Measurements from ENCODE around the gene LYPLA2. TPM values are rescaled to one million over a fixed set of nuclear protein-coding genes. Genes with fewer than 3 reads are reported as not detected.
"Not testable (repeated sequence)": the region's sequence is repeated elsewhere in the genome, so short reads cannot be mapped to it uniquely, and the experiment has no call there.

Gene LYPLA2
- total RNA-seq, 4 donors from 2014 or later, result 4.6 to 33.5 (median 20.3) TPM

DNA sequence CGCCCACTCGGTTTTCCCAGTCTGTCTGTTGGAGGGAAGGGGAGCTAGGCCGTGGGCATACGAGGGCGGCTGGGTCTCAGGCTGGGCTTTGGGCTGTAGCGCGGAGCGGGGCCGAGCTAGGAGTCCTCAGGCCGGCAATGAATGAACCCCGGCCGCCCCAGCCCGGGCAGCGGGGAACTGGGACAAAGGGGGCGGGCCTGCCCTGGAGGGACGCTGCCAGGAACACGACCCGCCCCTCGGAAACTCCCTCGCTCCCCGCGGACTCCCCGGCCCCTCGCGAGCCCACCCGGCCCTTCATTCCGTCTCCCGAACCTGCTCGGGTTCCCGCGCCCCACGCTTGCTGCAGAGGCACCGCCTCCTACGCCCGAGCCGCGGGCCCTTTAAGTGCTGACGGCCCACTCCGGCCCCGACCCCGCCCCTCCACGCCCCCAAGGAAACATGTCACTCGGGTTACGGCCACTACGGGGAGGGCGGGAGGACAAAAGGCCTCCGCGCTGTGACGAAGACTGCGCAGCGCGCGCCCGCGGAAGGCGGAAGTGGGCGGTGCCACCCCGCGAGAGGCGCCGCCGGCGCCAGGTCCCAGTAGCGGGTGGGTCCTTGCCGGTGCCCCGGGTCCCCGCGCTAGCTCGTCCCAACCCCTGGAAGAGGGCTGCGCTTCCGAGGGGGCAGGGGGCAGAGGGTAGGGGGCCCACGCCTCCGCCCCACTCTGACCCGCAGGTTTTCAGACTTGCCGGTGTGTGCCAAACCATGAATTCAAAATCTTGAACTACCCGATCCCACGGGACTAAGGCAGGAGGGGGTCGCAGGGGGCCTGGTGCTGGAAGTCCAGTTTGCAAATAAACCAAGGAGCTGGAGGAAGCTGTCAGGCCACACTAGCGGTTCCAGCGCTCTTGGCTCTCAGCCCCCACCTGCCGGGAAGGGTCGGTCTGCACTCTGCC lies 9.7 kb downstream of the LYPLA2 start, which contains the start of gene GALE:
Gene GALE, minus strand, starts transcription at position 355 of the 938 bp plus-strand sequence. CDS start 1,747 bp downstream, outside the sequence.
- TF ChIP-seq, protein P1, sequence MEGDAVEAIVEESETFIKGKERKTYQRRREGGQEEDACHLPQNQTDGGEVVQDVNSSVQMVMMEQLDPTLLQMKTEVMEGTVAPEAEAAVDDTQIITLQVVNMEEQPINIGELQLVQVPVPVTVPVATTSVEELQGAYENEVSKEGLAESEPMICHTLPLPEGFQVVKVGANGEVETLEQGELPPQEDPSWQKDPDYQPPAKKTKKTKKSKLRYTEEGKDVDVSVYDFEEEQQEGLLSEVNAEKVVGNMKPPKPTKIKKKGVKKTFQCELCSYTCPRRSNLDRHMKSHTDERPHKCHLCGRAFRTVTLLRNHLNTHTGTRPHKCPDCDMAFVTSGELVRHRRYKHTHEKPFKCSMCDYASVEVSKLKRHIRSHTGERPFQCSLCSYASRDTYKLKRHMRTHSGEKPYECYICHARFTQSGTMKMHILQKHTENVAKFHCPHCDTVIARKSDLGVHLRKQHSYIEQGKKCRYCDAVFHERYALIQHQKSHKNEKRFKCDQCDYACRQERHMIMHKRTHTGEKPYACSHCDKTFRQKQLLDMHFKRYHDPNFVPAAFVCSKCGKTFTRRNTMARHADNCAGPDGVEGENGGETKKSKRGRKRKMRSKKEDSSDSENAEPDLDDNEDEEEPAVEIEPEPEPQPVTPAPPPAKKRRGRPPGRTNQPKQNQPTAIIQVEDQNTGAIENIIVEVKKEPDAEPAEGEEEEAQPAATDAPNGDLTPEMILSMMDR (IDR thresholded peaks at IDR 0.05), result peak in 2 of 4 experiments; percentile 28 to 29
- peak; percentile 57 to 82 for TF ChIP-seq POLR2A (IDR thresholded peaks at IDR 0.05)
- Histone ChIP-seq H3K4me3 (peak within 1 kb of the TSS; percentile 63 to 75), H3K4me1 (peaks cover 0 to 9% of the 10 kb centered on the region in 2 donors), H3K27me3 (no peaks in the 10 kb centered on the region), H3K36me3 (no peaks in the 10 kb centered on the region), H3K27ac (peak within 1 kb of the TSS; percentile 76 to 88), H3K9me3 (no peaks in the 10 kb centered on the region)
- intact Hi-C loops (cut with DNase I; ENCODE audit: low total_unique reads), result no loop called here
- peak; percentile 97 for DNase-seq

DNA sequence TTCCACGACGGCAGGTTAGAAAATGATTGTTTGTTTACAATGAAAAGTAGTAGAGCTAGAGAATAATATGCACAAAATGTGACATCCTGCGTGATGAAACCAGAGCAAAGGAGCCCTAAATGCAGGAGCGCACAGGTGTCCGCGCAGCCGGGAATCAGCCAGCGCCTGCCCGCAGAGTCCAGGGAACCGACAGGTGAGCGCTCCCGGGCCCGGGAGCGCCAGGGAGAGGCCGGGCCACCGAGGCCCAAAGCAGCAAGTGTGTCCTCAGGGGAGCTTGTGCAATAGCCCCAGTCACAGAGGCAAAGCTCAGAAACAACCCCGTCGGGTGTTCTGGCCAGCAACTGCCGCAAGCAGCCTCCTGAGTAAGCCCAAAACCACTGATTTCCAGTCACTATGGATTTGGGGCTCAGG lies 10.4 kb downstream of the LYPLA2 start:
- H3K36me3 ChIP-seq, result no peaks in the 10 kb centered on the region
- intact Hi-C loops (cut with DNase I; ENCODE audit: low total_unique reads), result no loop called here
- peak overlapping the region; percentile 76 to 88 for H3K27ac ChIP-seq
- TF ChIP-seq POLR2A (IDR thresholded peaks at IDR 0.05), result no peak
- TF ChIP-seq, protein P1 (IDR thresholded peaks at IDR 0.05), result no peak
- DNase-seq, result no peak
- peak overlapping the region; percentile 63 to 75 for H3K4me3 ChIP-seq
- H3K4me1 ChIP-seq, result peaks cover 0 to 9% of the 10 kb centered on the region in 2 donors
- no peaks in the 10 kb centered on the region for H3K9me3 ChIP-seq
- H3K27me3 ChIP-seq, result no peaks in the 10 kb centered on the region

DNA sequence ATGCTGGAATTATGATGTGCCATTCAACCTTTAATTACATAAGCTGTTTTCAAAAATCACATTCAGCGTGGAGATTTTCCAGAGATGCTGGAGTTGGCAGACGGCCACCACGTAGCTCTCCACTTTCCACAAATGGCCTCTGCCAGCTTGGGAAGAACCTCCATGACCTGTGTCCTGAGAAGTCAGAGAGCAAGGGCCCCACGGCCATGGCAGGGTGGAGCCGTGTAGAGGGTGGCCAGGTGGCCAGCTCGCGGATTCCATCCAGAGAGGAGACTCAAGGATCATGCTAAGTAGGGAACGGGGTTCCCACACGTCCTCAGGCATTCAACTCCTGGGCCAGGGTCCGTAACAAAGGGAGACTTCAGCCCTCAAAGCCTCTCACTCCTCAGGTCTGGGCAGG lies 10.9 kb downstream of the LYPLA2 start:
- no peaks in the 10 kb centered on the region for H3K27me3 ChIP-seq
- intact Hi-C loops (cut with DNase I; ENCODE audit: low total_unique reads), result no loop called here
- peak overlapping the region in 1 of 2 donors; percentile 88 for H3K27ac ChIP-seq
- no peak for DNase-seq
- H3K9me3 ChIP-seq, result no peaks in the 10 kb centered on the region
- no peak overlapping the region for H3K4me3 ChIP-seq
- no peaks in the 10 kb centered on the region for H3K36me3 ChIP-seq
- H3K4me1 ChIP-seq, result peaks cover 0 to 9% of the 10 kb centered on the region in 2 donors
- TF ChIP-seq POLR2A (IDR thresholded peaks at IDR 0.05), result no peak
- TF ChIP-seq, protein P1 (IDR thresholded peaks at IDR 0.05), result no peak

DNA sequence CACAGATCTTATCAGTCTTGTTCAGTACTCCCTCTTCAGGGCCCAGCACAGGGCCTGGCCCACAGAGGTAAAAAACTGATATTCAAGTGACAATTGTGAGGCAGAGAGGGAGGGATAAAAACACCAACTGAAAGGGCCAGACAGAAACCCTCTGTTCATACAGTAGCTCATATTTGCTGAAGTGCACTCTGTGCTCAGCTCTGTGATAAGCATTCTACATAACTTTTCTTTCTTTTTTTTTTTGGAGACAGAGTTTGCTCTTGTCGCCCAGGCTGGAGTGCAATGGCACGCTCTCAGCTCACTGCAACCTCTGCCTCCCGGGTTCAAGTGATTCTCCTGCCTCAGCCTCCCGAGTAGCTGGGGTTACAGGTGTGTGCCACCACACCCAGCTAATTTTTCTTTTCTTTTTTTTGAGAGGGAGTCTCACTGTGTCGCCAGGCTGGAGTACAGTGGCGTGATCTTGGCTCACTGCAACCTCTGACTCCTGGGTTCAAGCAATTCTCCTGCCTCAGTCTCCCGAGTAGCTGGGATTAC lies 11.9 kb downstream of the LYPLA2 start:
- H3K9me3 ChIP-seq; intact Hi-C loops (cut with DNase I; ENCODE audit: low total_unique reads); H3K4me3 ChIP-seq; H3K36me3 ChIP-seq; H3K27me3 ChIP-seq; H3K27ac ChIP-seq; H3K4me1 ChIP-seq; DNase-seq: not testable (repeated sequence)

DNA sequence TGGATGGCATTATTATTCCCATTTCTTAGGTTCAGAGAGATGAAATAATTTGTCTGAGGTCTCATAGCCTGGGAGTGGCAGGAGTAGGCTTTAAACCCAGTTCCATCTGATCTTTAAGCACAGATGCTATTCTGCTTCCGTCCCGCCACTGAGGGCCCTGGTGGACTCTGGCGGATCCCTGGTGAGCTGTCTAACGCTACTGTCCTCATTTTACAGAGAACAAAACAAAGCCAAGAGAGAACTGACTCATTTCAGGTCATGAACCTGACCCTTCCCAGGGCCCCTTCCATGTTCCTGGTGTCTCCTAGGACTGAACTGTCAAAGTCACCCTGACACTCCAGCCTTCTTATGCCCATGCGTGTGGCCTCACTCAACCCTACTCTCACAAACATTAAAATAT lies 12.7 kb downstream of the LYPLA2 start:
- intact Hi-C loops (cut with DNase I; ENCODE audit: low total_unique reads), result no loop called here
- no peaks in the 10 kb centered on the region for H3K36me3 ChIP-seq
- H3K27me3 ChIP-seq, result no peaks in the 10 kb centered on the region
- no peak for TF ChIP-seq POLR2A (IDR thresholded peaks at IDR 0.05)
- TF ChIP-seq, protein P1 (IDR thresholded peaks at IDR 0.05), result no peak
- H3K4me3 ChIP-seq, result no peak overlapping the region
- H3K27ac ChIP-seq, result no peak overlapping the region
- DNase-seq, result no peak
- no peaks in the 10 kb centered on the region for H3K9me3 ChIP-seq
- peaks cover 0 to 9% of the 10 kb centered on the region in 2 donors for H3K4me1 ChIP-seq
